GM19324 (cell line): ENCODE measurements around the gene ENPP7.

ENCODE experiments used
- ATAC-seq: cut with Tn5 transposase; IDR thresholded peaks from one replicate; pipeline ENCODE4 v1.9.1; 2021; ENCODE audit warnings: mild to moderate bottlenecking, moderate library complexity; ENCODE audit not compliant: unreplicated experiment, low FRiP score

ENPP7 gene

DNA sequence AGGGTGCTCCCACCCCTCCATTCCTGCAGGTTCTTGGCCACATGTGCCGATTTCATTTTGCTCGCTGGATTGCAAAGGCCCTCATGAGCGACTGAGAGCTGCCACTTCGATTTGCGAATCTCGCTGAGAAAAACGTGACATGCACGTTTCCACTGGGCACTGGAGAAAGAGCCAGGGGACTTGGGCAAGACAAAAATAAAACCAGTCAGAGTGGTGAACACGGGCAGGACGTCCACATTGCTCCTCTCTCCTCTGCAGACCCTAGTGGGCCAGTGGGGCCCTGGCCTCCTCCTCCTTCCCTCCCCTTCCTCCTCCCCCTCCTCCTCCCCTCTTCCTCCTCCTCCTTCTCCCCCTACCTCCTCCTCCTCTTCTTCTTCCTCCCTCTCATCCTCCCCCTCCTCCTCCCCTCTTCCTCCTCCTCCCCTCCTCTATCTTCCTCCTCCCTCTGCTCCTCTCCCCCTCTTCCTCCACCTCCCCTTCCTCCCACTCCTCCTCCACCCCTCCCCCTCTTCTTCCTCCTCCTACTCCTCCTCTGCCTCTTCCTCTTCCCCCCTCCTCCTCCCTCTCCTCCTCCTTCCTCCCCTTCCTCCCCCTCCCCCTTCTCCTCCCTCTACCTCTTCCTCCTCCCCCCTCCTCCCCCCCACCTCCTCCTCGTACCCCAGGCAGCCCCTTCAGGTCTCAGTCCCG, 28.1 kb upstream of the ENPP7 start:
- no peak for ATAC-seq

DNA sequence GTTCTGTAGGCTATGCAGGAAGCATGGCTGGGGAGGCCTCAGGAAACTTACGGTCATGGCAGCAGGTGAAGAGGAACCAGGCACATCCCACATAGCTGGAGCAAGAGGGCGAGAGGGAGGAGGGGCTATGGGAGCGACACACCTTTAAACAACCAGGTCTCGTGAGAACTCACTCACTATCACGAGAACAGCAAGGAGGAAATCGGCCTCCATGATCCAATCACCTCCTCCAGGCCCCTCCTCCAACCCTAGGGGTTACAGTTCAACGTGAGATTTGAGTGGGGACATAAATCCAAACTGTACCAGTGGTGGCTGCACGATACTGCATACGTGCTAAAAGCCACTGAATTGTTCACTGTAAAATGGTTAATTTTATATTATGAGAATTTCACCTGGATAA, 26.1 kb upstream of the ENPP7 start:
- no peak for ATAC-seq

DNA sequence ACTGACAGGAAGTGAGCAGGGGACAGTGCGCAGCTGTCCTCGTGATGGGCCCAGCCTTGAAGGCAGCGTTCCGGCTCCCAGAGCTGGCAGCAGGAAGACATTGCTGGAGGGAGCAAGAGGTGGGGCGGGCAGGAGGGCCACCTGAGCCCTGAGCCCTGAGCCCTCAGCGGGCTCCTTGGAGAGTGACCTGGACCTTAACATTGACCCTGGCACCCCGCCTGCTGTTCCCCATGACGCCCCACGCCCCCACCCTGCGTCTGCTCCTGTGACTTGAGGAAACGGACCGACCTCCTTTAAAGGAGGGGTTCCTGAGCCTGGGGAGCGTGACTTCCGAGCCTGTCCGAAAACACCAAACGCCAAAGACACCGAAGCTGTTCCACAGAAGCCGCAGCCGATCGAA, 25.1 kb upstream of the ENPP7 start:
- no peak for ATAC-seq

- no peak for ATAC-seq
Measured at GRCh38 chr17:79706931-79707850, 23.6 kb upstream of the ENPP7 start.

- ATAC-seq, result no peak
Measured at GRCh38 chr17:79707931-79708891, 22.5 kb upstream of the ENPP7 start.

DNA sequence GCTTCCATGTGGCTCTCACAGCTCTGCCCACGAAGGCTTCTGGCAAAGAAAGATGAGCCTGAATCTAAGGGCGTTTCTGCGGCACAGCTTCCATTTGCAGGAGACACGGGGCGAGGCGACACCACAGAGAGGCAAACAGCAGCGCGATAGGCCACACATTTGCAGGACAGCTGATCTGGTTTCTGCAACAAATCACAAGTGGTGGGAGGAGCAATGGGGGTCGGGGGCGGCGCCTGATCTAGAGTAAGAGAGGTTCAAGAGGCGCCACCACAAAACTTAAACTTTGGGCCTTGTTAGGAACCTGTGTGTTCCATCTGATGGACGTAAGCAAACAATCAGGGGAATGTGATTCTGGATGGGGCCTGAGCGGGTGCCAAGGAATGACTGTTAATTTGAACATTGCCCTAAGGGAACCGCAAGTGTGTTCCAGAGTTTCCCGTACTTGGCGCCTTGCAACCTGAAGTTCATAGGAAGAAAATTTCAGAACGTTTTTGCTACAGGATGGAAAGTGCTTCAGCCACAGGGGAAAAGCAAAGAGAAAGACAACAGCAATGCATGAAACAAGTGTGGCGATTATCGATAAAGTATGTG, 18.9 kb upstream of the ENPP7 start:
- ATAC-seq, result no peak

DNA sequence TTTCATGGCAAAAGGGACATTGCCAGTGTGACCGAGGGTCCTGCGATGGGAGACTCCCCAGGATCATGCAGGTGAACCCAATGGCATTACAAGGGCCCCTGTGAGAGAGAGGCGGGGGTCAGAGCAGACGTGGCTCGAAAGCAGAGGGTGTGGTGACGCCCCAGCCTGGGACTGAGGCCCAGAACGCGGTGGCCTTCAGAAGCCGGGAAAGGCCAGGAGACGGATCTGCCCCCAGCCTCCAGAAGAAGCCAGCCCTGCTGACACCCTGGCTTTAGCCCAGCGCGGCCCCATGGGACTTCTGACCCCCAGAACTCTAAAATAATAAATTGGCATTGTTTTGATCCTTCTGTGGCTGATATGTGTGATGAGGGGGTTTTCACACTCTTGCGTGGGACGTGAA, 17.4 kb upstream of the ENPP7 start:
- ATAC-seq, result no peak

- no peak for ATAC-seq
Measured at GRCh38 chr17:79714176-79715097, 16.3 kb upstream of the ENPP7 start.

DNA sequence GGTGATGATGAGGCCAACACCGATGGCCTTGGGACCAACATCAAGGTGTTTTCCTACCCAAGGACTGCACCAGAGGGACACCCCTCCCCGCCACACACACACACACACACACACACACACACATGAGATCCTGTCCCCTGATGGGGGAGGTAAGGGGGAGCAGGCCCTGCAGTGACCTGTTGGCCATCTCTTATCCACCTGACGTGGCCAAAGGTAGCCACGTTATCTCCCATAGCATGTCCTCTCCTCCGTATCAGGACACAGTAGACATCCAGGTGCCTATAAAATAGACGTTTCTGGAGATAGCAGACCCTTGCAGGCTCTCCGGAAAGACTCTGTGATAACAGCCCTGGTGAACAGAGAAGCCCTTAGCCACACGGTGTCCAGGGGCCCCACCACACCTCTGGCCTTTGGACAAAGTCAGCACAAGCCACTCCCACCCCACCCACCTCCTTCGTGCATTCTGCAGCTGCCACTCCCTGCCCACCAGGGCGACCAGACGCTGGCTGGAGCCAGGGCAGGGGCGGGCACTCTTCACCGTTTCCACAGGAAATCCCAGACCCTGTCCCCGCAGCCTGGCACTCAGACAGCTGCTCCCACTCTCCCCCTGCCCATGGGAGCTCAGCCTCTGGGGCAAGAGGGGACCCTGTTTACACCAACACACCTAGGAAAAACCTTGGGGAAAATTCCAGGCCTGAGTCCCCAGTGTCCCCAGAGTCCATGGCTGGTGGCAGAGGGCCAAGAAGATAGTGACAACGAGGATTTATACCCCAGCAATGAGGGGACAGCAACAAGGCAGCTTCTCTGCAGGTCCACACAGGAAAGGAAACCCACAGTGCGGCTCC, 15.4 kb upstream of the ENPP7 start:
- ATAC-seq, result no peak

DNA sequence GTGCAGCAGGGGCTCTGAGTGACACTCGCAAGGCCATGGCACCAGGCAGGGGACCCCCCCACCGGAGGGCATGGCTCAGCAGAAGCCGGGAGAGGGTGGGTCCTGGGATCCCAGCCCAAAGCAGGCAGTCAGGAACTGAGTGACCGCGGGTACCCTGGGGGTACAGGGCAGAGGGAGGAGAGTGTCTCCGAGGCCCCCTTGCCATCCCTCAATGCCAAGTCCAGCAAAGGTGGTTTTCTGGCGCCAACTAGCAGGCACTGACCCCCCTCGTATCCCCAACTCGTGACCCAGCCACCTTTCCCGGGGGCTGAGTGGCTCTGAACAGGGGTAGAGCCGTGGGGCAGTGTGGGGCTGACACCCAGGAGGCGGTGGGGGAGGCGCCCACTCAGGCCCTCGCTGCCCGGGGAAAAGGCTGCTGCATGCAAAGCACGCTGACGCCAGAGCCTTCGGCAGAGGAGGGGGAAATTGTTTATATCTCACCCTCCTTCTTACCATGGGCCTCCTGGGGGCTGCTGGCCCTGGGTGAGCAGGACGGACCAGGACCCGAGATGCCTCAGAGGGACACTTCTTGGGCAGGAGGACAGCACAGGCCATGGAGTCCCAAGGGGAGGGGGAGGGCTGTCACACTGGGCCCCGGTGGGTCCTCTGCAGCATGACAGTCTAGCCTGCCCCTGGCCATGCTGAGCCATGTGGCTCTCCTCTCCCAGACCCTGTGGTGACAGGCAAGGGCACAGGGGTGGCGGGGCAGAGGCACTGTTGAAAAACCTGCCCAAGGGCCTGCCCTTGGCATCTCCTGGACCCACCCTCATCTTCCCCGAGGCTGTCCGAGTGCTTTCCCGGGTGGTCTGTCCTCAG, 14.6 kb upstream of the ENPP7 start:
- no peak for ATAC-seq

DNA sequence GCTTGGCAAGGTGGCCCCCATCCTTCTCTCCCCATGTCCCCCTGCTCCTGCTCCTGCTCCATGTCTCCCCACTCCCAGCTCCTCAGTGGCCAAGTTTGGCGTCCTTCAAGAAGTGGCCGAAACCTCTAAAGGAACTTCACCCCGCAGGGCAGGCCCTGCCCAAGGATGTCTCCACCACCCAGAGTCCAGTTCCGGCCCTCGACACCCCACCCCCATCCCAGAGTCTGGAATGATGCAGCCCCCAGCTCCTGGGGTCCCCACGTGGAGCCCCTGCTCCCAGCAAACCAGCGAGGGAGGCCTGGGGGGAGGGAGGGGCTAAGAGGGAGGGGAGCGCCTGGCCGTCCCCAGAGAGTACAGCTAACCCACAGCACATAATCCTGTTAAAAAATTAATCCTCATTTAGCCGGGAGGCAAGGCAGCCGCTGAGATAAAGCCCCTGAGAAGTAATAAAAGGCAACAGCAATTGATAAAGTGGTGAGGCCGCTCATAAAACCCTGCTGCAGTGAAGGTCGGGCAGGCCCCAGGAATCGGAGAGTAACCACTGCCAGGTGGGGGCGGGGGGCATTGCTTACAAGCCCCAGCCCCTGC, 9.9 kb upstream of the ENPP7 start:
- no peak for ATAC-seq

- ATAC-seq, result no peak
Measured at GRCh38 chr17:79721993-79722671, 8.6 kb upstream of the ENPP7 start.

GRCh38 chr17:79722787-79723186, 8.0 kb upstream of the ENPP7 start:
- no peak for ATAC-seq

DNA sequence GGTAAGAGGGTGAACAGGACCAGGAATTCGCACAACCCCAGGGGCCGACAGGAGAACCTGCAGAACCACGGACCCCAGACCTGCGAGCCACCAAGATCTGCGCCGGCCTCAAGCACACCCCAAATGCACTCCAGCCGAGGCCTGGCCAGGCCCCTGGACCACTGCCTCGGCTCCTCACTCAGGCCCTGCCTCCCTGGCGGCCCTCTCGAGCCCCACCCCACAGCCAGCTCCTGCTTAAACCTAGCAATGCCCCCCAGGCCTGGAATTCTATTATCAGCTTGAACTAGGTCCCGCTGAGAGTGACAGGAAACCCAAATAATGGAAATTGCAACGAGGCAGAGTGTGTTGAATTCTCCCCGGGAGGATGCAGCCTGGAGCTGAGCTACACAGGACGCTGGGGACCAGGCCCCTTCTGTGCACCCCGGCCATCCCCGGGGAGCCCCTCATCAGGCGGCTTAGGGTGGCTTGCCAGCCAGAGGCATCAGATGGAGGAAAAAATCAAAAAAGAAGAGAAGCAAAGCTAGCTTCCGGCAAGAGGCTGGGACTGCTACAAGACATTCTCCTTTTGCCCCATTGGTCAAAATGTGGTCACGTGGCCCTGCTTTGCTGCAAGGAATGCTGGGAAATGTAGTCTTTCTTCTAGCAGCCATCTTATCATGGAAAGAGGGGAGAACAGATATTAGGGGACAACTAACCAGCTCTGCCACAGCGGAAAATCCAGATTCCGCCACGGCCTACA, 2.4 kb upstream of the ENPP7 start:
- no peak for ATAC-seq

- ATAC-seq, result no peak
Measured at GRCh38 chr17:79728908-79729471, 1.8 kb upstream of the ENPP7 start.

DNA sequence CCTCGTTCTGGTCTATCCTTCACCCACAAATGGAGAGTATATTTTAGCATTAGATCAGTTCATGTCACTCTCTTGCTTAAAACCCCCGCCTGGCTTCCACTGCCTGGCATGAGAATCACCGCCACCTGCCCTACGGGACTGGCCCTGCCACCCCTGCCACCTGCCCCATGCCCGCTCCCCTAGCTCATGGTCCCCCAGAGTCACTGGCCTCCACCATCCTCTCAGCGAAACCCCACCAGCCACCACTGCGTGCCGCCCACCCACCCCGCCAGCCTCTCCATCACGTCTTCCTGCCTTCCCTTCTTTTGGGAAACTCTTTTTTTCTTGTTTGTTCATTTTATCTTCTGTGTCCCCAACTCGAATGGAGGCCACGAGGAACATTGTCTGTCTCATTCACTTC, 982 bp upstream of the ENPP7 start:
- no peak for ATAC-seq
